WTC11 (cell line): ENCODE measurements around the gene HHIP. TPM values are rescaled to one million over a fixed set of nuclear protein-coding genes. Genes with fewer than 3 reads are reported as not detected.
A peak's percentile ranks its signal among the peaks of the same experiment; 100 is the strongest.

Experiments used
- ATAC-seq: fragments of 200-7000 bp; cut with Tn5 transposase; 2 replicates; pipeline ENCODE4 v1.10.0; 2021; ENCODE audit warnings: mild to moderate bottlenecking, moderate library complexity
- Bru-seq: library from RNA; stranded (reverse); fragments of 400-500 nt; gene quantifications from one replicate; lab custom pipeline; 2021; lab: Mats Ljungman, UMichigan
- CTCF ChIA-PET: fragments of 300-600 bp; sonication (Branson Sonifier 250); formaldehyde crosslinking; loops from one replicate; lab custom pipeline; 2021; ENCODE audit warnings: antibody characterized with exemption; lab: Charles Lee
- POLR2A ChIA-PET: fragments of 350-600 bp; sonication (Branson Sonifier 250); formaldehyde crosslinking; loops from one replicate; lab custom pipeline; 2021; ENCODE audit warnings: antibody characterized with exemption; lab: Charles Lee
- DNase-seq: peaks from one replicate; pipeline ENCODE4 v3.0.0; 2021; ENCODE audit warnings: low spot score
- H3K27ac Mint-ChIP-seq: 2 replicates; pipeline ENCODE4 v1.8.0; 2021; ENCODE audit warnings: mixed read lengths
- H3K27me3 Mint-ChIP-seq: 2 replicates; pipeline ENCODE4 v1.8.0; 2021; ENCODE audit warnings: low read depth, mild to moderate bottlenecking, moderate library complexity, mixed read lengths
- H3K36me3 Mint-ChIP-seq: 2 replicates; pipeline ENCODE4 v1.8.0; 2021; ENCODE audit warnings: mixed read lengths
- H3K4me1 Mint-ChIP-seq: 2 replicates; pipeline ENCODE4 v1.8.0; 2022; ENCODE audit warnings: mixed read lengths
- H3K4me3 Mint-ChIP-seq: 2 replicates; pipeline ENCODE4 v1.8.0; 2021; ENCODE audit warnings: mild to moderate bottlenecking, moderate library complexity, mixed read lengths
- H3K9me3 Mint-ChIP-seq: 2 replicates; pipeline ENCODE4 v1.8.0; 2021; ENCODE audit warnings: mixed read lengths
- ATF6 ChIP-seq: sonication (generic); formaldehyde crosslinking; IDR thresholded peaks from 2 replicates; pipeline ENCODE4 v1.8.1; 2023; ENCODE audit warnings: mild to moderate bottlenecking, missing genetic modification reagents
- EMX1 ChIP-seq: fragments of 250-450 bp; sonication (Bioruptor Pico); IDR thresholded peaks from 2 replicates; pipeline ENCODE4 v1.8.0; 2021; ENCODE audit warnings: mild to moderate bottlenecking
- ESRRA ChIP-seq: sonication (generic); formaldehyde crosslinking; IDR thresholded peaks from 2 replicates; pipeline ENCODE4 v1.8.1; 2022; ENCODE audit warnings: mild to moderate bottlenecking, missing genetic modification reagents, borderline replicate concordance
- HMGXB4 ChIP-seq: sonication (generic); formaldehyde crosslinking; IDR thresholded peaks from 2 replicates; pipeline ENCODE4 v1.8.1; 2023; ENCODE audit warnings: mild to moderate bottlenecking, moderate library complexity, missing genetic modification reagents
- IRF2 ChIP-seq: sonication (generic); formaldehyde crosslinking; IDR thresholded peaks from 2 replicates; pipeline ENCODE4 v1.8.0; 2022; ENCODE audit warnings: low read depth, missing genetic modification reagents, borderline replicate concordance
- MYBL2 ChIP-seq: sonication (generic); formaldehyde crosslinking; IDR thresholded peaks from 2 replicates; pipeline ENCODE4 v1.8.1; 2023; ENCODE audit warnings: mild to moderate bottlenecking, moderate library complexity, missing genetic modification reagents
- PRDM15 ChIP-seq: sonication (generic); formaldehyde crosslinking; IDR thresholded peaks from 2 replicates; pipeline ENCODE4 v1.8.0; 2022; ENCODE audit warnings: missing genetic modification reagents
- SMAD3 ChIP-seq: sonication (generic); formaldehyde crosslinking; IDR thresholded peaks from 2 replicates; pipeline ENCODE4 v1.8.0; 2022; ENCODE audit warnings: missing genetic modification reagents, mild to moderate bottlenecking, borderline replicate concordance
- SMAD4 ChIP-seq: sonication (generic); formaldehyde crosslinking; IDR thresholded peaks from 2 replicates; pipeline ENCODE4 v1.8.0; 2022; ENCODE audit warnings: mild to moderate bottlenecking, missing genetic modification reagents
- TP53 ChIP-seq: sonication (generic); formaldehyde crosslinking; IDR thresholded peaks from 2 replicates; pipeline ENCODE4 v1.8.1; 2023; ENCODE audit warnings: mild to moderate bottlenecking, missing genetic modification reagents
- ZNF219 ChIP-seq: sonication (generic); formaldehyde crosslinking; IDR thresholded peaks from 2 replicates; pipeline ENCODE4 v1.8.0; 2023; ENCODE audit warnings: missing genetic modification reagents, mild to moderate bottlenecking, borderline replicate concordance
- long read RNA-seq, 3 experiments: library from RNA in 1 of 3; library from capped mRNA in 1 of 3; library from polyadenylated mRNA in 1 of 3; unstranded in 2 of 3; stranded (forward) in 1 of 3; transcript quantifications; one replicate each; pipeline ENCODE4 v2.0.0, GENCODE V29; 2021
- total RNA-seq: library from RNA; stranded (reverse); gene quantifications from 3 replicates; pipeline ENCODE4 v1.2.3, GENCODE V29; 2021
- TF ChIP-seq, protein P1 (sequence below): sonication (generic); formaldehyde crosslinking; IDR thresholded peaks from 2 replicates; pipeline ENCODE4 v1.8.0; 2022; ENCODE audit warnings: mild to moderate bottlenecking, missing genetic modification reagents

The HHIP gene, protein sequence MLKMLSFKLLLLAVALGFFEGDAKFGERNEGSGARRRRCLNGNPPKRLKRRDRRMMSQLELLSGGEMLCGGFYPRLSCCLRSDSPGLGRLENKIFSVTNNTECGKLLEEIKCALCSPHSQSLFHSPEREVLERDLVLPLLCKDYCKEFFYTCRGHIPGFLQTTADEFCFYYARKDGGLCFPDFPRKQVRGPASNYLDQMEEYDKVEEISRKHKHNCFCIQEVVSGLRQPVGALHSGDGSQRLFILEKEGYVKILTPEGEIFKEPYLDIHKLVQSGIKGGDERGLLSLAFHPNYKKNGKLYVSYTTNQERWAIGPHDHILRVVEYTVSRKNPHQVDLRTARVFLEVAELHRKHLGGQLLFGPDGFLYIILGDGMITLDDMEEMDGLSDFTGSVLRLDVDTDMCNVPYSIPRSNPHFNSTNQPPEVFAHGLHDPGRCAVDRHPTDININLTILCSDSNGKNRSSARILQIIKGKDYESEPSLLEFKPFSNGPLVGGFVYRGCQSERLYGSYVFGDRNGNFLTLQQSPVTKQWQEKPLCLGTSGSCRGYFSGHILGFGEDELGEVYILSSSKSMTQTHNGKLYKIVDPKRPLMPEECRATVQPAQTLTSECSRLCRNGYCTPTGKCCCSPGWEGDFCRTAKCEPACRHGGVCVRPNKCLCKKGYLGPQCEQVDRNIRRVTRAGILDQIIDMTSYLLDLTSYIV
- total RNA-seq (0.14 to 0.27 TPM (median 0.22 TPM) in 3 replicates), Bru-seq, nascent RNA (percentile 5 among the genes with signal in this experiment)
- long read RNA-seq, experiment 1, partial matches to known transcripts, result 0 of 2 reads
- long read RNA-seq, experiment 1, other reads (novel, unspliced or antisense), result 2 of 2 reads
- long read RNA-seq, experiment 2, result 0 reads
- long read RNA-seq, experiment 3, partial matches to known transcripts, result 0 of 6 reads
- long read RNA-seq, experiment 3, other reads (novel, unspliced or antisense), result 3 of 6 reads

DNA sequence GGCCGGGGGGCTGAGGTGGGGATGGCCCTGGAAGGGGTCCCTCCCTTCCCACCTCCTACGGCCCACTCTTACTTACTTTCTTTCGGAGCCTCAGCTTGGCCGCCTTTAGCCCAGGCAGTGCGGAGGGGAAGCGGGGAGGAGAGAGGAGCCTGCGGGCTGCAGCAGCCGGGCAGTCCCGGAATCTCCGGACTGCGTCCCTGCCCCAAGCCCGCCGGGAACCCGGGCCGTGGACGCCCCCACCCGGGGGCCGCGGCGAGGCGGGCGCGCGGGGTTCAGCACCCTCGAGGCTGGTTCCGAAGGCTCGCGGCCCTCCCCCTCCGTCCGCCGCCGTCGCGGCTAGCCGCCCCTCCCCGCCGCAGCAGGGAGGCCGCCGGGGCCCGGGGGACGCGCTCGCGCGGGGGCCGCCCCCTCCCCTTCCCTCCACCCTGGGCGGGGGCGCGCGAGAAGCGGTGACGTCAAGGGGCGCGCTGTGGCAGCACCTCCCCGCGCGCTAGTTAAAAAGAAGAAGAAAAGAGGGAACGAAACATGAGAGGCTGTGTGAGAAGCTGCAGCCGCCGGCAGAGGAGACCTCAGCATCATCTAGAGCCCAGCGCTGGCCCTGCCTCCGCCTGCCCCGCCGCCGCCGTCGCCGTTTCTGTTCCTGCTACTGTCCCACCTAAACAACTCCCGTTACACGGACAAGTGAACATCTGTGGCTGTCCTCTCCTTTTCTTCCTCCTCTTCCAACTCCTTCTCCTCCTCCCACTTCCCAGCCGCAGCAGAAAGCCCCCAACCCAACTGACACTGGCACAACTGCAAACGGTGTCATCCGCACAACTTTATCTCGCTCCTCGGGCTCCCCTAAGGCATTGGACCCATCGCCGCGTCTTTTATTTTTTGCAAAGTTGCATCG lies at the start of gene HHIP:
Gene HHIP (plus strand): TSS at position 526 of the 892 bp plus-strand sequence. CDS start 520 bp downstream, outside the sequence.
- no peaks in the 10 kb centered on the region for H3K36me3 Mint-ChIP-seq
- CTCF ChIA-PET, result no interaction called here
- ATAC-seq (peak; percentile 61), DNase-seq (peak; percentile 46)
- POLR2A ChIA-PET, result interaction anchor here (0.6 kb wide), 1 partner anchor 452 kb away, joined by 3 read pairs; the partner anchor contains the start of genes ABCE1 and ANAPC10
- no peaks in the 10 kb centered on the region for H3K9me3 Mint-ChIP-seq
- TF ChIP-seq ESRRA (CRISPR knock-in tag) (no peak), HMGXB4 (CRISPR knock-in tag) (no peak), SMAD3 (no peak), PRDM15 (CRISPR knock-in tag) (no peak)
- peak within 1 kb of the TSS; percentile 81 for H3K4me3 Mint-ChIP-seq
- no peak within 1 kb of the TSS for H3K27ac Mint-ChIP-seq
- H3K4me1 Mint-ChIP-seq, result peaks cover 42% of the 10 kb centered on the region
- H3K27me3 Mint-ChIP-seq, result peaks cover 96% of the 10 kb centered on the region

- CTCF ChIA-PET, result interaction anchor here (0.7 to 0.8 kb wide), 2 partner anchors 9 to 15 kb away, joined by 3 to 4 read pairs; no protein-coding TSS in a partner anchor
- POLR2A ChIA-PET, result no interaction called here
- H3K4me3 Mint-ChIP-seq, result no peak overlapping the region
- no peaks in the 10 kb centered on the region for H3K27me3 Mint-ChIP-seq
- no peaks in the 10 kb centered on the region for H3K4me1 Mint-ChIP-seq
- peaks cover 4% of the 10 kb centered on the region; the same call in 1 of the 2 replicates for H3K9me3 Mint-ChIP-seq
- peak; percentile 15 for DNase-seq
- ATAC-seq, result peak; percentile 91
- H3K36me3 Mint-ChIP-seq, result no peaks in the 10 kb centered on the region
- H3K27ac Mint-ChIP-seq, result no peak overlapping the region
- TF ChIP-seq, protein P1, sequence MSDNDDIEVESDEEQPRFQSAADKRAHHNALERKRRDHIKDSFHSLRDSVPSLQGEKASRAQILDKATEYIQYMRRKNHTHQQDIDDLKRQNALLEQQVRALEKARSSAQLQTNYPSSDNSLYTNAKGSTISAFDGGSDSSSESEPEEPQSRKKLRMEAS (CRISPR knock-in tag), result no peak
- TF ChIP-seq EMX1 (CRISPR knock-in tag), result no peak
- TF ChIP-seq ZNF219 (CRISPR knock-in tag), result no peak
- no peak for TF ChIP-seq TP53 (CRISPR knock-in tag)
These were observed 48.8 kb upstream of the HHIP start for GRCh38 chr4:144597171-144597570.

GRCh38 chr4:144599621-144600020 lies 46.3 kb upstream of the HHIP start:
- DNase-seq (no peak), ATAC-seq (no peak)
- H3K27me3 Mint-ChIP-seq, result no peaks in the 10 kb centered on the region
- peaks cover 3% of the 10 kb centered on the region for H3K9me3 Mint-ChIP-seq
- POLR2A ChIA-PET, result no interaction called here
- TF ChIP-seq ATF6 (CRISPR knock-in tag) (no peak), MYBL2 (CRISPR knock-in tag) (no peak), IRF2 (CRISPR knock-in tag) (no peak), SMAD4 (CRISPR knock-in tag) (no peak)
- H3K4me1 Mint-ChIP-seq, result no peaks in the 10 kb centered on the region
- no peaks in the 10 kb centered on the region for H3K36me3 Mint-ChIP-seq
- no peak overlapping the region for H3K4me3 Mint-ChIP-seq
- H3K27ac Mint-ChIP-seq, result no peak overlapping the region
- CTCF ChIA-PET, result no interaction called here
